ENCODE results near the gene WRAP53.

DNA sequence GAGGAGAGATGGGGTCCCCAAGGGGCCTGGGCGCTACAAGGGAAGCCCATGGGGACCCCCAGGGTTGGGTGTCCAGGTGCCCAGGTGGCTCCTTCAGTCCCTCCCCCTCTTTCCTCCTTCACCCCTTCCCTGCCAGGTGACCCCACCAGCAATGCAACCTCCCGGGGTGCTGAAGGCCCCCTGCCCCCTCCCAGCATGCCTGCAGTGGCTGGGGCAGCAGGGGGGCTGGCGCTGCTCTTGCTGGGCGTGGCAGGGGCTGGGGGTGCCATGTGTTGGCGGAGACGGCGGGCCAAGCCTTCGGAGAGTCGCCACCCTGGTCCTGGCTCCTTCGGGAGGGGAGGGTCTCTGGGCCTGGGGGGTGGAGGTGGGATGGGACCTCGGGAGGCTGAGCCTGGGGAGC lies 20.8 kb downstream of the WRAP53 start:
- TF ChIP-seq OSR1 (CRISPR knock-in tag; IDR thresholded peaks at IDR 0.05) (no peak), ZNF565 (CRISPR knock-in tag; conservative IDR thresholded peaks at IDR 0.05; ENCODE audit: low read depth) (no peak), CSDC2 (CRISPR knock-in tag; IDR thresholded peaks at IDR 0.05) (no peak), ZNF8 (CRISPR knock-in tag; IDR thresholded peaks at IDR 0.05) (no peak), GLIS3 (CRISPR knock-in tag; IDR thresholded peaks at IDR 0.05) (no peak), ZFP3 (CRISPR knock-in tag; IDR thresholded peaks at IDR 0.05) (no peak), BACH2 (CRISPR knock-in tag; IDR thresholded peaks at IDR 0.05; ENCODE audit: borderline replicate concordance) (no peak), ZNF70 (CRISPR knock-in tag; IDR thresholded peaks at IDR 0.05) (no peak), RARB (CRISPR knock-in tag; IDR thresholded peaks at IDR 0.05) (no peak), ARNTL (CRISPR knock-in tag; IDR thresholded peaks at IDR 0.05; ENCODE audit: borderline replicate concordance, low read depth) (no peak)
- TF ChIP-seq, protein P1, sequence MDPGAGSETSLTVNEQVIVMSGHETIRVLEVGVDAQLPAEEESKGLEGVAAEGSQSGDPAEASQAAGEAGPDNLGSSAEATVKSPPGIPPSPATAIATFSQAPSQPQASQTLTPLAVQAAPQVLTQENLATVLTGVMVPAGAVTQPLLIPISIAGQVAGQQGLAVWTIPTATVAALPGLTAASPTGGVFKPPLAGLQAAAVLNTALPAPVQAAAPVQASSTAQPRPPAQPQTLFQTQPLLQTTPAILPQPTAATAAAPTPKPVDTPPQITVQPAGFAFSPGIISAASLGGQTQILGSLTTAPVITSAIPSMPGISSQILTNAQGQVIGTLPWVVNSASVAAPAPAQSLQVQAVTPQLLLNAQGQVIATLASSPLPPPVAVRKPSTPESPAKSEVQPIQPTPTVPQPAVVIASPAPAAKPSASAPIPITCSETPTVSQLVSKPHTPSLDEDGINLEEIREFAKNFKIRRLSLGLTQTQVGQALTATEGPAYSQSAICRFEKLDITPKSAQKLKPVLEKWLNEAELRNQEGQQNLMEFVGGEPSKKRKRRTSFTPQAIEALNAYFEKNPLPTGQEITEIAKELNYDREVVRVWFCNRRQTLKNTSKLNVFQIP (CRISPR knock-in tag; IDR thresholded peaks at IDR 0.05; ENCODE audit: borderline replicate concordance, low read depth), result no peak
- TF ChIP-seq, protein P2, sequence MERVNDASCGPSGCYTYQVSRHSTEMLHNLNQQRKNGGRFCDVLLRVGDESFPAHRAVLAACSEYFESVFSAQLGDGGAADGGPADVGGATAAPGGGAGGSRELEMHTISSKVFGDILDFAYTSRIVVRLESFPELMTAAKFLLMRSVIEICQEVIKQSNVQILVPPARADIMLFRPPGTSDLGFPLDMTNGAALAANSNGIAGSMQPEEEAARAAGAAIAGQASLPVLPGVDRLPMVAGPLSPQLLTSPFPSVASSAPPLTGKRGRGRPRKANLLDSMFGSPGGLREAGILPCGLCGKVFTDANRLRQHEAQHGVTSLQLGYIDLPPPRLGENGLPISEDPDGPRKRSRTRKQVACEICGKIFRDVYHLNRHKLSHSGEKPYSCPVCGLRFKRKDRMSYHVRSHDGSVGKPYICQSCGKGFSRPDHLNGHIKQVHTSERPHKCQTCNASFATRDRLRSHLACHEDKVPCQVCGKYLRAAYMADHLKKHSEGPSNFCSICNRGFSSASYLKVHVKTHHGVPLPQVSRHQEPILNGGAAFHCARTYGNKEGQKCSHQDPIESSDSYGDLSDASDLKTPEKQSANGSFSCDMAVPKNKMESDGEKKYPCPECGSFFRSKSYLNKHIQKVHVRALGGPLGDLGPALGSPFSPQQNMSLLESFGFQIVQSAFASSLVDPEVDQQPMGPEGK (CRISPR knock-in tag; IDR thresholded peaks at IDR 0.05; ENCODE audit: borderline replicate concordance), result no peak
- TF ChIP-seq, protein P3, sequence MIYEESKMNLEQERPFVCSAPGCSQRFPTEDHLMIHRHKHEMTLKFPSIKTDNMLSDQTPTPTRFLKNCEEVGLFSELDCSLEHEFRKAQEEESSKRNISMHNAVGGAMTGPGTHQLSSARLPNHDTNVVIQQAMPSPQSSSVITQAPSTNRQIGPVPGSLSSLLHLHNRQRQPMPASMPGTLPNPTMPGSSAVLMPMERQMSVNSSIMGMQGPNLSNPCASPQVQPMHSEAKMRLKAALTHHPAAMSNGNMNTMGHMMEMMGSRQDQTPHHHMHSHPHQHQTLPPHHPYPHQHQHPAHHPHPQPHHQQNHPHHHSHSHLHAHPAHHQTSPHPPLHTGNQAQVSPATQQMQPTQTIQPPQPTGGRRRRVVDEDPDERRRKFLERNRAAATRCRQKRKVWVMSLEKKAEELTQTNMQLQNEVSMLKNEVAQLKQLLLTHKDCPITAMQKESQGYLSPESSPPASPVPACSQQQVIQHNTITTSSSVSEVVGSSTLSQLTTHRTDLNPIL (CRISPR knock-in tag; IDR thresholded peaks at IDR 0.05; ENCODE audit: low read depth), result no peak
- TF ChIP-seq, protein P4, sequence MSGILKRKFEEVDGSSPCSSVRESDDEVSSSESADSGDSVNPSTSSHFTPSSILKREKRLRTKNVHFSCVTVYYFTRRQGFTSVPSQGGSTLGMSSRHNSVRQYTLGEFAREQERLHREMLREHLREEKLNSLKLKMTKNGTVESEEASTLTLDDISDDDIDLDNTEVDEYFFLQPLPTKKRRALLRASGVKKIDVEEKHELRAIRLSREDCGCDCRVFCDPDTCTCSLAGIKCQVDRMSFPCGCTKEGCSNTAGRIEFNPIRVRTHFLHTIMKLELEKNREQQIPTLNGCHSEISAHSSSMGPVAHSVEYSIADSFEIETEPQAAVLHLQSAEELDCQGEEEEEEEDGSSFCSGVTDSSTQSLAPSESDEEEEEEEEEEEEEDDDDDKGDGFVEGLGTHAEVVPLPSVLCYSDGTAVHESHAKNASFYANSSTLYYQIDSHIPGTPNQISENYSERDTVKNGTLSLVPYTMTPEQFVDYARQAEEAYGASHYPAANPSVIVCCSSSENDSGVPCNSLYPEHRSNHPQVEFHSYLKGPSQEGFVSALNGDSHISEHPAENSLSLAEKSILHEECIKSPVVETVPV (CRISPR knock-in tag; IDR thresholded peaks at IDR 0.05), result no peak
